Loucy (cell line): Measurements from ENCODE around the gene DUSP19.

ENCODE experiments used
- CTCF ChIP-seq: fragments of 200-600 bp; sonication (generic); conservative IDR thresholded peaks from 2 replicates; pipeline ENCODE4 v1.5.1; 2014; ENCODE audit warnings: mild to moderate bottlenecking, antibody characterized with exemption, low read length
- EZH2phosphoT487 ChIP-seq: fragments of 200-600 bp; IDR thresholded peaks from 2 replicates; pipeline ENCODE4 v1.6.1; 2018; ENCODE audit warnings: antibody characterized with exemption, mild to moderate bottlenecking, moderate library complexity, borderline replicate concordance

GRCh38 chr2:183123117-183123958 lies 44.8 kb downstream of the DUSP19 start:
- TF ChIP-seq CTCF (no peak), EZH2phosphoT487 (no peak)
